Activated T-cell treated with anti-CD3 and anti-CD28 coated beads for 1 hour (primary cell): ENCODE measurements around the gene PPM1N.
A peak's percentile ranks its signal among the peaks of the same experiment; 100 is the strongest.
"Not testable (repeated sequence)": the region's sequence is repeated elsewhere in the genome, so short reads cannot be mapped to it uniquely, and the experiment has no call there.

Experiments
- DNase-seq: peaks from one replicate; pipeline ENCODE4 v3.0.0-alpha.2; 2020; ENCODE audit warnings: low read depth

The PPM1N gene

DNA sequence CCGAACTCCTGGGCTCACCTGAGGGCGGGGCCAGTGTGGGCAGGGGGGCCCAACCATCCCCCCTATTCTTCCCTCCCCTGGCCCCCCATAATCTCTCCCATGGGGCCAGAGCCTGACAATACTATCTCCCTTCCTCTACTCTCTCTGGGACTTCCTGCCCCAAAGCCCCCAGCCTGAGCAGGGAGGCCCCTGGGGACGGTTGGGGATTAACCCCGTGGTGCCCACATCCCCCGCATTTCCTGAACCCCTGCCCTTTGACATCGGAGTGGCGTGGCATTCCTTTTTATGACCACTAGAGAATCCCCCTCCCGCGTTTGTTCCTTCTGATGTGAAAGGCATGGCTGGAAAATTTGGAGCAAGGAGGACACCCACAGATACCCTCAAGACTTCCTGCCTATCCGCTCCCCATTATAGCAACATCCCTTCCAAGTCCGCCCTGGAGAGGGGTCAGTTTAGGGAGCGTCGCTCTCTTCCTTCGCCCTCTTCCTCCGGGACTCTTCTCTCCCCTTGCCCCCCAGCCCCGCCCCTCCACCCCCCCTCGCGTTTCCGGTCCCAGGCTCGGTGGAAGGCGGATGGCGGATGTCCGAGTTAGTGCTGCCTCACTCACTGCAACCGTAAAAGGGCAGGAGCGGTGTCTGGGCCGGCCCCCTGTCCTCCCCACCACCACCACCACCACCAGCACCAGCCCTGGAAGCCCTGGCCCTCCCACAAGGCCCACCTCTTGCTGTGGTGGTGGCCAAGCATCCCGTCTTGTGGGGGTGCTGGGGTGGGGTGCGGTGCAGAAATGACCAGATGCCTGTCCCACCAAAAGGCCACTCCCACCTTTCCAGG lies 10.8 kb downstream of the PPM1N start:
- no peak for DNase-seq

DNA sequence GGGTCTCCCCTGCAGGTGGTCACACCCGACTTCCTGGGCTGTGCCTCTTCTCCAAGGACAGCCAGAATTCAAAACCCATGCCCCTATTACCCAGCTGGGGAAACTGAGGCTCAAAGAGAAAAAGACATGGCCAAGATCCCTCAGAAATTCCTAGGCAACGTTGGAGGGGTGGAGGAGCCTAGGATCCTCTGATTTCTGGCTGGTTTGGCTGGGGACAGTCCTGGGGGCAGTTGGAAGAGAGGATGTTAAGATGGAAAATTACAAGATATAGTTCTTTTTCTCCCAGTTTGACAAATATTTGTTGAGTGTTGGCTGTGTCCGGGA lies 11.4 kb downstream of the PPM1N start:
- DNase-seq = no peak

DNA sequence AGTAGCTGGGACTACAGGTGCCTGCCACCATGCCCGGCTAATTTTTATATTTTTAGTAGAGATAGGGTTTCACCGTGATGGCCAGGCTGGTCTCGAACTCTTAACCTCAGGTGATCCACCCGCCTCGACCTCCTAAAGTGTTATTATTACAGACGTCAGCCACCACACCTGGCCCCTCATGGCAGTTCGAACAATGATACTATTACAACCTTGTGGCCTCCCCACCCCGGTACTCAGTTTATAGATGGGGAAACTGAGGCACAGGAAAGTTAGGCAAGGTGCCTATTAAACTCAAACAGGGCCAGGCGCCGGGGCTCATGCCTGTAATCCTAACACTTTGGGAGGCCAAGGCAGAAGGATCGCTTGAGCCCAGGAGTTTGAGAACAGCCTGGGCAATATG lies 12.1 kb downstream of the PPM1N start:
- not testable (repeated sequence) for DNase-seq

DNA sequence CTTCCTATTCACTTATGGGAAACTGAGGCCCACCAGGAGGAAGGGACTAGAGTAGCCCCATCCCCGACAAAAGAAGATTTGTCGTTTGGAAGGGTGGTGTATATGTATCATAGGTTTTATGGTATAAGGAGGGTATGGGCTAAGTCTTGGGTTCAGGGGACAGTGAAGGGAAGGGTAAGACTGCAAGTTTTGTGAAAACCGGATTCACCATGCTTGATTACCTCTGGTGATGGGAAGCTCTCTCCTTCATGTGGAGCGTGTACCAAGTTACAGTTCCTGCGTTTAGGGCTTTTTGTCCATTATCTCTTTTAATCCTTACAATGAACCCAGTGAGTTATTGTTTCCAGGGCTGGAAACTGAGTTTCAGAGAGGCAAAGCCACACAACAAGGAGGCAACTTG lies 12.8 kb downstream of the PPM1N start:
- DNase-seq = no peak

DNA sequence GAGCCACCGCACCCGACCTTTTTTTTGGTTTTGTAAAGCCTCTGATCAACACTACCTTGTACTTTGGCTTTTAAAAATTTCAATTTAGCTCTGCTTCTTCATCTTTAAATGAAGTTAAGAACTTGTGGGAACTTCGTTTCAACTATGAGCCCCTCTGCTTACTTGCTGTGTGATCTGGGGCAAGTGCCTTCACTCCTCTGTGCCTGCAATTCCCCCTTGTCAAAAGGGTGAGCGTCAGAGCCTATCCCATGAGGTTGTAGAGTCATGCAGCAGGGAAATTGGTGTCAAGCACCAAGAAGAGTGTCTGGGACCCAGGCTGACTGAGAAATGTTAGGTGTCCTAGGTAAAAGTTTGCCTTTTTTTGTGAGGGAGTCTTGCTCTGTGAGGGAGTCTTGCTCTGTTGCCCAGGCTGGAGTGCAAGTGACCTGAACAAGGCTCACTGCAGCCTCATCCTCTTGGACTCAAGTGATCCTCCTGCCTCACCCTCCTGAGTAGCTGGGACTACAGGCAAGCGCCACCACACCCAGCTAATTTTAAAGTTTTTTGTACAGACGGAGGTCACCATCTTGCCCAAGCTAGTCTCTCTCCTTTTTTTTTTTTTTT lies 14.7 kb downstream of the PPM1N start:
- DNase-seq = no peak

DNA sequence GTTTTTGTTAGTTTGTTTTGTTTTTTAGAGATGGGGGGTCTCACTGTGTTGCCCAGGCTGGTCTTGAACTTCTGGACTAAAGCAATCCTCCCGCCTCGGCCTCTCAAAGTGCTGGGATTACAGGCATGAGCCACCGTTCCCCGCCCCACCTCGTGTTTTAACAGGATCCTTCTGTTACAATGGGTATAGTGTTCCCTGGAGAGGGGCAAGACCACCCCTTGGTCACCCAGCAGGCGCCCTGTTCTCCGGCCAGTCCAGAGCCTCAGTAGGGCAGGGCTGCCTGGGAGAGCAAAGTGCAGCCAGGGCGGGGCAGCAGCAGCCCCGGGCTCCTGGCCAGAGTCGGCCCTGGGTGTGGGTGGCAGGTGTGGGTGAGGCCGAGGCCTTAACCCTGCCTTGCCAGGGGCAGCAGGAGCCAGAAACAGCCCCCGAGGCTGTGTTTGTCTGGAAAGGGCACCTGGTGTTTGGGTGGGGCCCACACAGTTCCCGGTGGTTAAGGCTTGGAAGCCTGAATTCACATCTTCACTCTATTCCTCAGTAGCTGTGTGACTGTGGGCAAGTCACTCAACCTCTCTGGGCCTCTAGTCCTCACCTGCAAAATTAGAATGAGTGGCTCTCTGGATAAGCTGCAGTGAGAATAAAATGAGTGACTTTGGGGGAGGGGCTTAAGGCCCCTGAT lies 16.3 kb downstream of the PPM1N start:
- no peak for DNase-seq

DNA sequence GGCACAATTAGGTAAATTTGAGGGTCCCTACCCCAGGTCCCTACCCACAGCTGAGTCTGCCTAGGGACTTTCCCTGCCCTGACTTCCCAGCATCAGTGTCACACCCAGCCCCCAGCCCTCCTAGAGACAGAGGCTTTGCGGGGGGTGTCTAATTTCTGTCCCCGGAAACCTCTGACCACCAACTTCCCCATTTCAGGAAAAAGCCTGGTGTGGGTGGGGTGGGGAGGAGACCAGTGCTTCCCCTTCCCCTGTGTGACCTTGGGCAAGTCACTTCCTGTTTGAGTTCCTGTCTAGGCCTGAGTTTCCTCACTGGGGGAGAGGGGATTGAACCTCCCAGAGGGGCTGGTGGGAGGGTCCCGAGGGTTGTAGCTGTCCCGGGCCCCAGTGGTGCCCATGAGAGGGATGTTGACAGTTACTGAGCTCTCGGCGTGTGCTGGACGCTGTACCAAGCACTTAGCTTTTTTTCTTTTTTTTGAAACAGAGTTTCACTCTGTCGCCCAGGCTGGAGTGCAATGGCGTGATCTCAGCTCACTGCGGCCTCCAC lies 16.9 kb downstream of the PPM1N start:
- DNase-seq = no peak

DNA sequence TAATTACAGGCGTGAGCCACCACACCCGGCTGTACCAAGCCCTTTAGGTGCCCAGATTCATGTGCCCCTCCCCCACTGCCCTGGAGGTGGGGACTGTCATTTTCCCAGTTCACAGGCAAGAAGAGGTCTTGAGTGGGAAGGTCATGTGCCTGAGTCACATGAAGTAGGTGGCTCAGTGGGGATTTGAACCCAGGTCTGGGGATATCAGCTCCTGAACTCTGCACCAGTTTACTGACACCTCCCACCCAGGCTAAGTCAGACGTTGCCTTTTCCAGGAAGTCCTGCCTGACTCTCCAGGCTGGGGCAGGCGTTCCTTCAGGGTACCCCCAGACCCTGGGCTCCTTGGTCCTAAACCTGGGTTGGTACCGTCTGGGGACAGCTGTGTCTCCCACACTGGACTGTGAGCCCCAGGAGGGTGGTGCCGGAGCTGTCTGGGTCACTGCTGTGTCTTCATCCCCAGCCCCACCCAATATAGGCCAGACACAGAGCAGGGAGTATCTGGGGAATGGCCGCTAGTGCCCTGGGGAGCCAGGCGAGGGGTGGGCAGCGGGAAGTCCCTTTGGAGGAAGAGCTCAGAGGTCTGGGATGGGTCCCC lies 17.7 kb downstream of the PPM1N start:
- no peak for DNase-seq

DNA sequence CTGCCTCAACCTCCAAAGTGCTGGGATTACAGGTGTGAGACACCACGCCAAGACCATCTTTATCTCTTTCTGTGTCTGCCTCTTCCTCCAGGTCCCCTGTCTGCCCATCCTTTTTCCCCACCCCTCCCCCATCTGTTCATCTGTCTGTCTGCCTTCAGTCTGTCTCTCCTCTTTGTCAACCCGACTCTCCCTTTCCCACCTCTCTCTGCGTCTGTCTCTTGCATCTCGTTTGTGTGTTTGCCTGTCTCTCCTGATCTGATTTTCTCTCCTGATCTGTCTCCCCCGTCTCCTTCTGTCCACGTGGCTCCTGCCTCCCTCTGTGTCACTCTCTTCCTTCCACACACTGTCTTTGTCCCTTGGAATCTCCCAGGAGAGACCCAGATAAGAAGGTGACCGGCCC lies 19.0 kb downstream of the PPM1N start:
- no peak for DNase-seq

DNA sequence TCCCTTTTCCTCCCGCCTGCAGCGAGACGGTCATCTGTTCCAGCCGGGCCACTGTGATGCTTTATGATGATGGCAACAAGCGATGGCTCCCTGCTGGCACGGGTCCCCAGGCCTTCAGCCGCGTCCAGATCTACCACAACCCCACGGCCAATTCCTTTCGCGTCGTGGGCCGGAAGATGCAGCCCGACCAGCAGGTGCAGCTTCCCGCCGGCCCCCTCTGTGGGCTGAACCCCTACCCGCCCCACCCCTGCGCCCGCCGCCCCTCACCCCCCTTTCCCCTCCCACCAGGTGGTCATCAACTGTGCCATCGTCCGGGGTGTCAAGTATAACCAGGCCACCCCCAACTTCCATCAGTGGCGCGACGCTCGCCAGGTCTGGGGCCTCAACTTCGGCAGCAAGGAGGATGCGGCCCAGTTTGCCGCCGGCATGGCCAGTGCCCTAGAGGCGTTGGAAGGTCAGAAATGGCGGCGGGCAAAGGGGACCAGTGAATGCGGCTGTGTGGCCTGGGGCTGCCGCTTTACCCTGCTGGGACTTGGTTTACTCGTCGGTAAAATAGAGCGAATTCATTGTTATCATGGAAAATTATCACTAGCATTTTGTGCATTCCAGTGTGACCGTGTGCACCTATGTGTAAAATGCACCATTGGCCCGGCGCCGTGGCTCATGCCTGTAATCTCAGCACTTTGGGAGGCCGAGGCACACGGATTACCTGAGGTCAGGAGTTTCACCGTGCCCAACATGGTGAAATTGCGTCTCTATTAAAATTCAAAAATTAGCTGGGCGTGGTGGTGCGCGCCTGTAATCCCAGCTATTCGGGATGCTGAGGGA lies 19.6 kb downstream of the PPM1N start:
- no peak for DNase-seq

DNA sequence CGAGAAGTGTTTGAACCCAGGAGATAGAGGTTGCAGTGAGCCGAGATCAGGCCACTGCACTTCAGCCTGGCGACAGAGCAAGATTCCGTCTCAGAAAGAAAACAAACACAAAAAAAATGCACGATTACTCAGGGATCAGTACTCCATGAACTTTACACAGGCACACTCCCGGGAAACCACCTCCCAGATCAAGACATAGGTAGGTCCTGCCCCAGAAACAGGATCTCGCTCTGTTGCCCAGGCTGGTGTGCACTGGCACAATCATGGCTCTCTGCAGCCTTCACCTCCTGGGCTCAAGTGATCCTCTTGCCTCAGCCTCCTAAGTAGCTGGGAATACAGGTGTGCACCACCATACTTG lies 20.2 kb downstream of the PPM1N start:
- DNase-seq = no peak

DNA sequence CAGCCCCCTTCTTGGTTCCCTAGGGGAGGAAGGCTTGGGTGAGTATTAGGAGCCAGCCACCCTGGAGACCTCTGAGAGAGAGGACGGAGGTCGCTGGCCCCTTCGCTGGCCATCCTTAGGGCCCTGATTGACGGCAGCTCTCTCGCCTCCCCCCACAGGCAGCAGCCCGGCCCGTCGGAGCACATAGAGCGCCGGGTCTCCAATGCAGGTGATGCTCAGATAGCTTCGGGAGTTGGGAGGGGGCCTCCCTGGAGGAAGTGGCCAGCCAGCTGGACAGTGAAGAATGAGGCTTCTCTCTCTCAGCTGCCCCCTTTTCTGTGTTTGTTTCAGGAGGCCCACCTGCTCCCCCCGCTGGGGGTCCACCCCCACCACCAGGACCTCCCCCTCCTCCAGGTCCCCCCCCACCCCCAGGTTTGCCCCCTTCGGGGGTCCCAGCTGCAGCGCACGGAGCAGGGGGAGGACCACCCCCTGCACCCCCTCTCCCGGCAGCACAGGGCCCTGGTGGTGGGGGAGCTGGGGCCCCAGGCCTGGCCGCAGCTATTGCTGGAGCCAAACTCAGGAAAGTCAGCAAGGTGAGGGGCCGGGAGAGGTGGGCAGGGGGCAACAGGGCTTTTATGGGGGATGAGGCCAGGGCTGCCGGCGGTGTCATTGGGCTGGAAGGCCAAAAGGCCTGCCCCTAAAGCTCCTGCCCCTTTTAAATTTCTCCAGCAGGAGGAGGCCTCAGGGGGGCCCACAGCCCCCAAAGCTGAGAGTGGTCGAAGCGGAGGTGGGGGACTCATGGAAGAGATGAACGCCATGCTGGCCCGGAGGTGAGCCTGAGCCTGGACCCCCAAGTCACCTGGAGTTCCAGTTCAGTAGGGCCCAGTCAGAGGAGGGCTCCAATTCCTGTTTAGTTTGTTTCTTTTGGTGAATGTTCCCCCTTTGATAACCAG lies 24.0 kb downstream of the PPM1N start:
- no peak for DNase-seq

DNA sequence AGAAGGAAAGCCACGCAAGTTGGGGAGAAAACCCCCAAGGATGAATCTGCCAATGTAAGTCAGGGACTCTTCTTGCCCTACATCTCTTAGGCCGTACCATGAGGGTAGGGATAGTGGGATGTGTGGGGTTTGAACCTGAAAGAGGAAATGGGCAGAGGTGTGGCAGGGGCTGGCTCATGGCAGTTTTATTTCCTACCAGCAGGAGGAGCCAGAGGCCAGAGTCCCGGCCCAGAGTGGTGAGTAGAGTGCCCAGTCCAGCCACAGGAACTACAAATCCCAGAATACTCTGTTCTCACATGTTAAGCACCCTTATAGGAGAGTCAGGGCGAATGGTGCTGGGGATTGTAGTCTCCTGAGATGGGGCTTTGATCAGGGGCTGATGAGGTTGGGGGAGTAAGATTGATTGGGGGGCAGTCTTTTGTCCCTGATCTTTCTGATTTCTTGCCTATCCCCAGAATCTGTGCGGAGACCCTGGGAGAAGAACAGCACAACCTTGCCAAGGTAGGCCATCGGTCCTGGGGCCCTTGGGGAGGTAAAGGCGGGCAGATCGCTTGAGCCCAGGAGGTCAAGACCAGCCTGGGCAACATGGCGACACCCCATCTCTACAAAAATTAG lies 25.5 kb downstream of the PPM1N start:
- DNase-seq = peak; percentile 49

DNA sequence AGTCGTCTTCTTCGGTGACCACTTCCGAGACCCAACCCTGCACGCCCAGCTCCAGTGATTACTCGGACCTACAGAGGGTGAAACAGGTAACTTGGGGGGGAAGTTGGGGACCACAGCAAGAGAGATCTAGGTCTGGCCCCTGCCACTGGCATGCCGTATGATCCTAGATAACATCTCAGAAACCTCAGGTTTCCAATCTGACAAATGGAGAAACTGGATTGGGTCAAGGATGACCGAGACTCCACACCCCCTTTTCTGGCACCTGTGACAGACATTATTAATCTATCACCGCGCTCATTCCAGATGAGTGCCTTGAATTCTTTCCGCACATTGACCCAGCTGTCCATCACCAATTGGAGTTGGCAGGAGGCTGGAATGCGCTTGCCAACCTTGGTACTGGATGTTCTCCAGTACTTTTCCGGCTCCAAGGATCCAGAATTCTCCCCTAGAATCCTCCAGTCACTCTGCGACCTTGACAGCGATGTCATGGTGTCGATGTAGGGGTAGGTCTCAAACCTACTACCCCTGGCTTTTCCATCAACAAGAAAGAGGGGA lies 26.4 kb downstream of the PPM1N start:
- DNase-seq = no peak

DNA sequence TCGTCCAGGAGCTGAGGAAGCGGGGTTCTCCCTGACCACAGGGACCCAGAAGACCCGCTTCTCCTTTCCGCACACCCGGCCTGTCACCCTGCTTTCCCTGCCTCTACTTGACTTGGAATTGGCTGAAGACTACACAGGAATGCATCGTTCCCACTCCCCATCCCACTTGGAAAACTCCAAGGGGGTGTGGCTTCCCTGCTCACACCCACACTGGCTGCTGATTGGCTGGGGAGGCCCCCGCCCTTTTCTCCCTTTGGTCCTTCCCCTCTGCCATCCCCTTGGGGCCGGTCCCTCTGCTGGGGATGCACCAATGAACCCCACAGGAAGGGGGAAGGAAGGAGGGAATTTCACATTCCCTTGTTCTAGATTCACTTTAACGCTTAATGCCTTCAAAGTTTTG lies 27.9 kb downstream of the PPM1N start:
- no peak for DNase-seq

DNA sequence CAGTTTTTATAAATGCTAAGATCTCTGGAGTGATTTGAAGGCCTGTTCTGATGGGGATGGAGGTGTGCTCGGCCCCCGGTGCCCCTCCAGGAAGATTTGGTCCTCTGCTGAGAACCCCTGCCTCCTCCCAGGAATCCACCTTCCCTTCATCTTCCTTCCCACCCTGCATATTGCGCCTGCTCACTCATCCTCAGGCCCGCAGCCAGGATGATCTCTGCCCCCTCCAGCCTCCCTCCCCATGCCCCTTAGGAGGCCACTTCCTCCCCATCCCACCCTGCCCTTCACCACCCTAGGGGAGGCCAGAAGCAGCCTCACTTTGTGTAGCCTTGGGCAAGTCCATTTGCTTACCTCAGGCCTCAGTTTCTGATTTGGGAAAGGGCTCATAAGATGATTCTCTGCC lies 28.7 kb downstream of the PPM1N start:
- no peak for DNase-seq

DNA sequence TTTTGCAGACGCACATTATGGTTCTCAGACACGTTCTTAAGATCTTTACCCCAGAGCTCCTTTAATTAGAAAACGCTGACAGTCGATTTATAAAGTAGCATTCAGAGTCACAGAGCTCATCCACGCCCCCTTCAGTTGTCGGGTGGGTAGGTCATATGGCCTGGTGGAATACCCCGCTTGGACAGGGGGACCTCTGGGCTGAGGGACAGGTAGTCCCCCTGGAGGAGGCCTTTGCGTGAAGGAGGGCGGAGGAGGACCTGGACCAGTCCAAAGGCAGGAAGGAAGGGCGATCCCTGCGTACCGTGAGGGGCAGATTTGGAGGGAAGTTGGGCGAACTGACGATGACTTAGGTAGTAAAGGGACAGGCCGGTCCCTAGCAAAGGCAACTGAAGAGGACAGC lies 29.5 kb downstream of the PPM1N start:
- DNase-seq = no peak

DNA sequence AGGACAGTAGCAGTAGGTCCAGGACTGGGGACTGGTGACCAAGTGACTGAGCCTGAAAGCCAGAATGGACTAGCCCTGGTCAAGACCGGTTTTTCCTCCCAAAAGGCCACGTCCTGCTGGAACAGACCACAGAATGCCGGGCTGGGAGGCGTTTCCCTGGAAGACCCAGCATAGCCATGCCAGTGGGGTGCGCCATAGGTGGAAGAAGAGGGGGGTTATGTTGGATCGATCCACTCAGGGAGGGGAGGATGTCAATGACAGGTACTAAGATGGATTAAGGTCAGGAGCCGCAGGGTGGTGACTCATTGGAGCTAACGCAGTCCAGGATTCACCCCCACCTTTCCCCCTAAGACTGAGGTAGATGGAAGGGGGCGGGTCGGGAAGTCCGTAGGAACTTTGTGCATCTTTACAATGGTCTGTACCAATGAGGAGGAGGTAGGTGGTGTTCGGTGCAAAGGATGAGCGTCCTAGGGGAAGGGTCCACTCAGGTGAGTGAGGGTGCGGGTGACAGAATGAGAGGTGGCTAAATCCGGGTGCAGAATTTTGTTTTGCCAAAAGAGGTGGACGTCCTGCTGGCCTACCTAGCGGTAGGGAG lies 30.0 kb downstream of the PPM1N start:
- no peak for DNase-seq

DNA sequence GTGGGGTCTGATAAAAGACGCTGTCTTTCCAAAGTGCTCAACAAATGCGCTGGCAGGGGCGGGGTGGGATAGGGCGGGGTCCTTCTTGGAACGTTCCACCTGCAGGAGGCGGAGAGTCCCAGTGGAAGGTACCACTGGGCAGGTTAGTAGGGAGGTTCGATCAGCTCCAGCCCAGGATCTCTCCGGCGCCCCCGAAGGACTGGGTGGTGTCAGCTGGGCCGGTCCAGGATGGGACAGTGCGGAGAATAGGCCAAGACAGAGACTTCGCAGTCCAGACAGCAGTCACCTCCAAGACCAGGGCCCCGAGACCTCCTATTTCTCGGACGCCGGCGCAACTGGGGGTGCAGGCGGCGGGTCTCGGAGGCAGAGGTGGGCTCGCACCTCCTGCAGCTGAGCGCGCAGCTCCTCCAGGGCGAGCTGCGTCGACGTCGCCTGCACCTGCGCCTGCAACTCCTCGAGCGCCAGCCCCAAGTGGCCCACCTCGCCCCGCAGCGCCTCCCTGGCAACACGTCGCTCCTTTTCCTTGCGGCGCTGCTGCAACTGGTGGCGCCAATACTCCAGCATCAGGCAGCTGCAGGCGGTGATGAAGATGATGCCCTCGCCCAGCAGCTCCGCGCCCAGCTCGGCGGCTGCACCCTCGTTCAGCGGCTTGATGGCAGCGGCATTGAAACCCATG lies 30.6 kb downstream of the PPM1N start:
- DNase-seq = no peak
